BE2C (cell line): ENCODE measurements around the gene GABPB1.

ENCODE experiments used
- DNase-seq: peaks from one replicate; pipeline ENCODE4 v3.0.0-alpha.2; 2020
- H3K27me3 ChIP-seq: fragments of 250-450 bp; sonication (Bioruptor Pico); 2 replicates; pipeline ENCODE4 v1.5.1; 2020; ENCODE audit warnings: mild to moderate bottlenecking
- H3K36me3 ChIP-seq: fragments of 250-450 bp; sonication (Bioruptor Pico); 2 replicates; pipeline ENCODE4 v1.5.1; 2020; ENCODE audit warnings: mild to moderate bottlenecking
- H3K4me1 ChIP-seq: fragments of 250-450 bp; sonication (Bioruptor Pico); 2 replicates; pipeline ENCODE4 v1.5.1; 2020
- H3K4me3 ChIP-seq: 2 replicates; pipeline ENCODE4 v1.5.1; 2011; ENCODE audit warnings: low read depth, low read length
- H3K9me3 ChIP-seq: fragments of 250-450 bp; sonication (Bioruptor Pico); 2 replicates; pipeline ENCODE4 v1.5.1; 2020
- CTCF ChIP-seq: IDR thresholded peaks from 2 replicates; pipeline ENCODE4 v1.5.1; 2012; ENCODE audit warnings: mild to moderate bottlenecking, low read depth, low read length

GABPB1 gene

DNA sequence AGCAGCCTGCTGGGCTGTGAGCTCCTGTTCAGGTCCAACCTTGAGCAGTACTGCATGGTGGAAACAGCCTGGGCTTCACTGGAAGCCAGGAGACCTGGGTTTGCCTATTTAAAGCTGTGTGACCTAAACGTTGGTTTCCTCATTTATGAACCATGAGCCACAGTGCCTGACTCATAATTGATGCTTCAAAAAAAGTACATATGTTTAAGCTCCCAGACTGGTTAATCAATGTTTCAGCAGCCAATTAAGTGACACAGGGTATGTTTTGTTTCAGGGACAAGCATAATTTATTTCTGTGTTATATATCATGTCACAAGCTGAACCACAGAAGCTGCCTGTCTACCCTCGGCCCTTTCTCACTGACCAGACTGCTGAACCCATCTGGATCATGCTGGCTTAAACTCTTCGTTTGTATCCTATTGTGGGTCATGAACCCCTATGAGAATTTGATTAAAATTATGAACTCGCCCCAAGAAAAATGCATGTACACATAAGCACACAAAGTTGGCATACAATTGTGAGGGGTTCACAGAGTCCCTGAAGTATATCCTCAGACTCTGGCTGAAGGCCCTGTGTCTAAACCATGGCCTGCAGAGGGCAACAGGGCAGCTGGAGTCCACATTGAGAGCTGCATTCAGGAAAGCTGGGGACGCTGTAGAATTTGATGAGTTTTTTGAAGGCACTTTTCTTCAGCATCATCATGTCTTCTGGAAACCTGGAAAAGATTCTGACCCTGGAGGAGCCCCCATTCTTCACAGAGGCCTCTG is 113.1 kb downstream of the GABPB1 start:
- H3K4me3 ChIP-seq, result no peak overlapping the region
- no peak for TF ChIP-seq CTCF
- no peaks in the 10 kb centered on the region for H3K4me1 ChIP-seq
- H3K27me3 ChIP-seq, result no peaks in the 10 kb centered on the region
- no peaks in the 10 kb centered on the region for H3K9me3 ChIP-seq
- no peak for DNase-seq
- no peaks in the 10 kb centered on the region for H3K36me3 ChIP-seq

DNA sequence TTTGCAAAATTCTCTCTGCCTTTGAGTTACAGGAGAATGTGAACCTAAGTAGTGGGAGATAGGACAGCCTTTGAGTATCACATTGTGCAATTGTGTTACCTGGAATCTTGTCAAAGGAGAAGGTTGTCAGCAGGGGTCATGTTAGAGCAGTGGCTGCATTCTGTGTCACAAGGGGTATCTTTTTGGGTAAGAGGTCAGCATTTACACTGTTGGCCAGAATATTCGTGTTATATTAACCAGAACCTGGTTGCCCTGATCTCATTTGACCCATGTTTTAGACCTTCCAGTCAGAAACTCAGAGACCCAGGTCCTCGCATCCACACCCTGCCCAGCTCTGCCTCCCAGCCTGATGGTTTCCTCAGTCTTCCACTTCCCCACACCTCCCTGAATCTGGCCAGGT is 116.7 kb downstream of the GABPB1 start:
- H3K4me3 ChIP-seq, result no peak overlapping the region
- H3K4me1 ChIP-seq, result no peaks in the 10 kb centered on the region
- no peak for TF ChIP-seq CTCF
- no peak for DNase-seq
- no peaks in the 10 kb centered on the region for H3K27me3 ChIP-seq
- H3K36me3 ChIP-seq, result no peaks in the 10 kb centered on the region
- no peaks in the 10 kb centered on the region for H3K9me3 ChIP-seq

DNA sequence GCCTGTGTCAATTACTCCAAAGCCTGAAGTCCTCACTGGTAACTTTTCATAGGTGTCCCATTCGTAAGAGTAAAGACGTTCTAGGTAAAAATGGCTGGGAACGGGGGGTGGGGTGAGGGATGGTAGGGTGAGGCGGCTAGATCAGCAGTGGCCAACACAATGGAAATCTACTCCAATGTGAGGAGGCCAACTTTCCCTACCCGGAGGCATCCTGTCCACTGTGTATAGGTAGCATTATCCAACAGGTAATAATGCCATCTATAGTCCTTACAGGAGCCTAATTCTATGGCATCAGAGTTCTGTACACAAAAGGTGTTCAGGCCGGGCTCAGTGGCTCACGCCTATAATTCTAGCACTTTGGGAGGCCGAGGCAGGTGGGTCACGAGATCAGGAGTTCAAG is 118.6 kb downstream of the GABPB1 start:
- H3K27me3 ChIP-seq, result no peaks in the 10 kb centered on the region
- no peaks in the 10 kb centered on the region for H3K36me3 ChIP-seq
- no peak overlapping the region for H3K4me3 ChIP-seq
- TF ChIP-seq CTCF, result no peak
- no peak for DNase-seq
- no peaks in the 10 kb centered on the region for H3K9me3 ChIP-seq
- no peaks in the 10 kb centered on the region for H3K4me1 ChIP-seq

- Histone ChIP-seq H3K9me3 (no peaks in the 10 kb centered on the region), H3K4me3 (no peak overlapping the region), H3K36me3 (no peaks in the 10 kb centered on the region), H3K4me1 (no peaks in the 10 kb centered on the region), H3K27me3 (no peaks in the 10 kb centered on the region)
- no peak for DNase-seq
- no peak for TF ChIP-seq CTCF
Observed at GRCh38 chr15:50235794-50236193, 119.2 kb downstream of the GABPB1 start.

DNA sequence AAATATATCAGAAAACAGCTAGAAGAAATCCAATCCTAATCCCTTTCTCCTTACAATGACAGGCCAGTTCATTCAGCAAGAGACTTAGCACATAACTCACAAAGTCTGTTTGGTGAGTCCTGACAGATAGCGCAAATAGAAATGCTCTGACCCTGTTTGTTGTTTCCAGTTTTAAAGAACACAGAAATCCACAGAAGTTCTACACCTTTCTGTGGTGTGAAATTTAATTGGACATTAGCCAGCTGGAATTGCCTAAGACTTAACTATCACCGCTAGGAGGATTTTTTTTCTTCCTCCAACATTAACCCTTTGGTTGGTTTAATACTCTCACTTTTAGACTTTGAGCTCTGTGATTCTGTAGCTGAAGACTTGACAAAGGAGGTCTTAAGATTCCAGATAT is 120.2 kb downstream of the GABPB1 start:
- H3K27me3 ChIP-seq, result no peaks in the 10 kb centered on the region
- H3K36me3 ChIP-seq, result no peaks in the 10 kb centered on the region
- no peaks in the 10 kb centered on the region for H3K9me3 ChIP-seq
- H3K4me3 ChIP-seq, result no peak overlapping the region
- H3K4me1 ChIP-seq, result no peaks in the 10 kb centered on the region
- no peak for TF ChIP-seq CTCF
- no peak for DNase-seq

- Histone ChIP-seq H3K4me1 (no peaks in the 10 kb centered on the region; the same call in 1 of the 2 replicates), H3K4me3 (no peak overlapping the region), H3K27me3 (no peaks in the 10 kb centered on the region), H3K36me3 (no peaks in the 10 kb centered on the region), H3K9me3 (no peaks in the 10 kb centered on the region)
- no peak for TF ChIP-seq CTCF
- DNase-seq, result no peak
Observed at GRCh38 chr15:50233192-50233736, 121.7 kb downstream of the GABPB1 start.
